HG02852 (cell line): ENCODE results near the gene INSIG1.

Source experiments
- ATAC-seq: cut with Tn5 transposase; IDR thresholded peaks from one replicate; pipeline ENCODE4 v1.9.1; 2021; ENCODE audit warnings: mild to moderate bottlenecking, moderate library complexity; ENCODE audit not compliant: unreplicated experiment

INSIG1 gene

DNA sequence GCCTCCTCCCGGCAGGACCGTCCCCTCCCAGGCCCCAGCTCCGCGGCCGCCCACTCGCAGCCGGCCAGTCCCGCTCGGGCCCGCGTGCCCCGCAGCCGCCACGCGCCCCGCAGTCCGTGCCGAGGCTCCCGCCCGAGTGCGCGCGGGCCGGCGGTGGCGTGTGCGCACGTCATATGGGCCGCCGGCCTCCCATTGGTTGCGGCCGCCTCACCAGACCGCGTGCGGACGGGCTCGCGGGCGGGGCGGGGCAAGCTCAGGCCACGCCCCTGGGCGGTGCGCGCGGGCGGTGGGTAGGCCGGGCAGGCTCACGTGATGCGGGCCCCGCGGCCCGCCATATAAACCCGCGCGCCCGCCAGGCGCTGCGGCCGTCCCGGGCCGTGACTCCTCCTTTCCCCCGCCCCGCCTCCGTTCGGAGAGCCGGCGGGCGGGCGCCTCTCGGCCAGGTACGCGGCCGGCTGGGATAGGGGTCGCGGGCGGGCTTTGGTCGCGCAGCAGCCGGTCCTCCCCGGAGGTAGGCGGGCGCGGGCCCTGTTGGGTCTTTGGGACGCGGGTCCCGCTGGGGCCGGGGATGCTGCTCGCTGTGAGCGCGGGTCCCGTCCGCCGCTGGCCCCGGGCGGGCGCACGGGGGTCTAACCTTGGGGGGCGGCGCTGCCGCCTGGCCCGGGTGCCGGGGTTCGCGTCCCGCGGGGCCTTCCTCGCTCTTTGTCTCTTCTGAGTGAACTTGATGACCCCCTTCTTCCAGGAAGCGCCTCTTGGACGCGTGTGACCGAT, at the start of gene INSIG1:
Gene INSIG1 (plus strand): TSS at position 362 of the 771 bp plus-strand sequence. CDS start 408 bp downstream, at position 770.
- peak; percentile 59 for ATAC-seq

DNA sequence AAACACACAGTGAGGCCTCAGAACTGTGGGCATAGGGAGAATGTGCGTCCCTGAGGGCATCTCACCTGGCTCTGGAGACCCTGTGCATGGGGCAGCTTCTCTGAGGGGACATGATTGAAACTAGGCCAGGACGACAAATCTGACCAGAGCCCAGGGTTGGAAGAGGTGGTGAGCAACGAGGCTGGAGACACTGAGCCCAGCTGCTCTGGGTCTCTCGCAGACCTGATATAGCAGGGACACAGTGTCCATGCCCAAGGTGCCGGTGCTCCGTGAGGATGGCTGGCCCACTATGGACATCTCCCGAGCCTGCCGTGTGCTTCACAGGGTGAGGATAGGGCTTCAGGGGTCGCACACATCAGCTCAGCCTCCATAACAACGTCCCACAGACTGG, 49.3 kb upstream of the INSIG1 start:
- ATAC-seq: no peak

DNA sequence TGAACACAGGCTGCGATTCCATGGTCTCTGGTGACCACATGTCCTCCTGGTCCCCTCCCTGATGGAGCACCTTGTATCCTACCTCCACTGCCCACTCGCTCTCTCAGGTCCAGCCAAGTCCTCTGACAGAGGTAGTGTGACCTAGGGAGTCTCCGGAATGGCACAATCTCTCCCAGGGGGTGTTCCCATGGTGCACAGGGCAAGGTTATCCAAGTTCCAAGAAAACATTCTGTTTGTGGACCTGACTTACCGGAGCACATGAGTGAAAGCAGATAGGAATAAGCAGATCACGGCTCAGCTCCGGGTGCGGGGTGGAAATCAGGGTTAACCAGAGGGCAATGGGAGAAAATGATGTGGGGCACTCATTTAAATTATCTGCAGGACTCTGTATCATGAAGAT, 45.8 kb upstream of the INSIG1 start:
- ATAC-seq: no peak

DNA sequence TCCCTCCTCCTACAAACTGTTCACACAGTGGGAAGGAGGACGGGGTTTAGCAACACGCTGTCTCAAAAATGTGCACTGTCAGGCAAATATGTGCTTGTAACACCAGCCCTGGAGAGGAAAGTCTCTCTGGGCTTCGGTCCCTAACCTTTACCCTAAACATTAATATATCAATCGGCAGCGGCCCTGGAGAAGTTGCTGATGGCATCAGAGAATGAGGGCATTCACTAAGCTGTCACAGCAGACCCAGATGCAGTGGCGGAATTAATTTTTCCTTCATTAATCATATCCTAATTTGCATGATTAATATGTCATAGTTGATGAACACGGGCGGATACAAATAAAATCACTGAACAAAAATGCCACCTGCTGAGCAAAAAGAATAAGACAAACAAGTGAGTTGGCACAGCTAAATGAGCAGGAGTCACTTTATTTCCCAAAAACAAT, 45.2 kb upstream of the INSIG1 start:
- no peak for ATAC-seq

DNA sequence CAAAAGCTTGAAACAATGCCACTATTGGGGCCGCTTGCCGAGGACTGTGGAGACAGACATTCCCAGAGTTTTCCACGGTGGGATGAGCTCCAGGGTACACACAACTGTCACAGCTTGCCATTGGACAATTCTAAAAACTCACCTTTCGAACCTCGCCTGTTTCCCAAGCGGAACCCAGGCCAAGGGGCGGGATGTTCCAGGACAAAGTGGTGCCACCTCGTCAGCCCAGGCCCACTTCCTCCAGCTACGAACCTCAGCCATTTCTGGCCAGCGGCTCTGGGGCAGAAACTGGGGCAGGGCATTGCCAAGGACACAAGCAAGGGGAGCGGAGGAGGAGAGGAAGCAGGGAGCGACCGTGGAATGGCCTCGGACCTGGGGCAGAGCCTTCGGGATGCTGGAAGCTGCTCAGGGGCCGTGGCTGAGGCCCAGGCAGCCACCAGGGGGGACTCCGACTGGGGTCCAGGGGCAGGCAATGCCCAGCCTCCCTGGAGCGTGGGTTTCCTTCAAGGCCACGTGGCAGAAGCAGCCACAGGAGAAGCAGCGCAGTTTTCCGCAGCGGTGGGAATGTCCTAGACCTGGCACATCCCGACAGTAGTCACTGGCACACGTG, 44.7 kb upstream of the INSIG1 start:
- no peak for ATAC-seq

DNA sequence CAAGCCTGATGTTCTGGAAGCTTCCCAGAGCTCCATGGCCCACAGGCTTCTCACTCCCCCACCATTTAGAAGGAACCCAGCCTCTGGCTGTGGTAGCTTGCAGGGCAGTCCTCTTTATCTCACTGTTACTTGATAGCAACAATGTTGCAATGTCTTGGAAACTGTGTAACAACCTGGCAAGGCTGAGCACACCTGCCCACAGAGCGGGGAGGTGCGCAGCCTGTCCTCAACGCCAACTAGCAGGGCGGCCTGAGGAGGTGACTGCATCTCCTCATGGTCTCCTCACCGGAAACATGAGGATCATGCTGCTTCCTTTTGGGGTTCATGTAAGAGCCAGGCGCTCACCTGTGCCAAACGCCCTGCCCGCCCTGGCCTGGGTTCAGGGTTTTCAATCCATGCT, 43.7 kb upstream of the INSIG1 start:
- no peak for ATAC-seq

DNA sequence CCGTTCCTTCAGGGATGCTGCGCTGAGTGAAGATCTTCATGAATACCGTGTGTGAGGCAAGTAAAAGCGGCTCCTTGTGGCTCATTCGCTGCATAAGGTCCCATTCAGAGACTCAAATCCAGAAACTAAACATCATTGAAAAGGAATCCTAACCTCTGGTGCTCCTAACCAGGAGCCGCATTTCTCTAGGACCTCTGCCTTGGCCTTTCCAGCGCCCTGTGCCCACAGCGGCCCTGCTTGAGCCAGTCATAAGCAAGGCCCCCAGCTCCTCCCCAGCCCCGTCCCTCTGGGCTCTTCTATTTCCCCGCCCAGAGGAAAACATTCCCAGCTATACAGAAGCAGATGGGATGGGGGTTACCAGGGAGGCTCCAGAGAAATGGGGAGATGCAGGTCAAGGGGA, 42.6 kb upstream of the INSIG1 start:
- no peak for ATAC-seq

DNA sequence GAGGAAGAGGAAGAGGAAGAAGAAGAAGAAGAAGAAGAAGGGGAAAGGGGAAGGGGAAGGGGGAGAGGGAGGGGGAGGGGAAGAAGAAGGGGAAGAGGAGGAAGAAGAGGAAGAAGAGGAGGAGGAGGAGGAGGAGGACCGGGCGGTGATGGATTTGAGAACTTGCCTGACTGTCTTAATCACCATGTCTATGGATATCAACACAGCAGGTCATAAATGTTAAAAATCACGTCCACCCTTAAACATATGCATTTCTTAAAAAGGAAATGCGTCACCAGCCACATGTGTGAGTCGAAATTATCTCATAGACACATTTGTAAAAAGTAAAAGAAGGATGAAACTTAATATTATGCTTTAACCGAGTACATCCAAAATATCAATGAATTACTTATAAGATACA, 42.1 kb upstream of the INSIG1 start:
- ATAC-seq: no peak

DNA sequence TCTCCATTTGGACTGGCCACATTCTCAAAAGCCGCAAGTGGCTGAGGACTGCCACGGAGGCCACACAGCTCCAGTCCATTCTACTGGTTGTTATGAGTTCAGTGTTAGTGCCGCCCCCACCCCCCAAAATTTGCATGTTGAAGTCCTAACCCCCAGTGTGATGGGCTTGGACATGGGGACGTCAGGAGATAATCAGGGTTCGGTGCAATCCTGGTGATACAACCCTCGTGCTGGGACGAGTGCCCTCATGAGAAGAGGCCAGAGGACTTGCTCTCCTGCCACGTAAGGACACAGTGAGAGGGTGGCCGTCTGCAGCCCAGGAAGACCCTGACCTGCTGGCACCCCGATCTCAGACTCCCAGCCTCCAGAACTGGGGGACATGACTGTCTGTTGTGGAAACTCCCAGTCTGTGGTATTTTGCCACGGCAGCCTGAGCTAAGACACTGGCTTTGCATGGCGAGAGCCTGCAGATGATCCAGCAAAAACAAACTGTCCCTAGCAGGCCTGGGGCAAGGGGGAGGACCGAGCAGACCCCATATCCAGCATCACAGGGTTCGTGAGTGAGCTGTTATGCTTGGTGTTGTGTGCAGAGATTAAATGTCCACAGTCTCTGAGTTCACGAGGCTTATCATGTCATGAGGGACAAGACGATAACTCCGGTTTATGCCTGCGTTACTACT, 41.5 kb upstream of the INSIG1 start:
- no peak for ATAC-seq

DNA sequence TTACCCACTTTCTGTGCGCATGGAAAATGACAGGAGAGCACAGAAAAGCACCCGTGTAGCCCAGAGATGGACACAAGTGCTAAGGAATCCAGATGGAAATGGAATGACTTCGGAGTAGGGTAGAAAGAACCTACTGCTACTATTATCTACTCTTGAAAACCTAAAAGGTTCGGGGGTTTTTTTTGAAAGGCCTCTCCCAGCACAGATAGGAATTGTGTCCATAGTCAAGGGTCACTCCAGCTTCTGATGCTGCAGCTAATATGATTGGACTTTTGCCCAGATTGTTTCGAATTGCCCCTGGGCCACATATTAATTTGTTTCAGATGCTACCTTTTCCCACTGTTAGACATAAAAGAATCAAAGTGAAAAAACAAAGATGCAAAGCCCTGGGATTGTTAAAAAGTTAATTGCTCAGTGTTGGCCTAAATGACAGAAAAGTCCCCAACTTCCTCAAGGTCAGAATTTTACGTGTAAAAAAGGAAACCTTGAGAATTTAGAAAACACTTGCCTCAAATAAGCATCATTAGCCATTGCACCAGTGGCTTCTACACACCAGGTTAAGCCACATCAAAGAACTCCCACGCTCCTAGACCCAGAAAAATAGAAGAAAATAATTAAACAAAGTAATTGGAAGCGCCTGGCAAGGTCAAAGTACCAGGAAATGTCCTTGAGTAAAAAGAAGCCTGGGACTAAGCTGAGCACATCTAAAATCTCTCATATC, 40.8 kb upstream of the INSIG1 start:
- ATAC-seq: no peak

DNA sequence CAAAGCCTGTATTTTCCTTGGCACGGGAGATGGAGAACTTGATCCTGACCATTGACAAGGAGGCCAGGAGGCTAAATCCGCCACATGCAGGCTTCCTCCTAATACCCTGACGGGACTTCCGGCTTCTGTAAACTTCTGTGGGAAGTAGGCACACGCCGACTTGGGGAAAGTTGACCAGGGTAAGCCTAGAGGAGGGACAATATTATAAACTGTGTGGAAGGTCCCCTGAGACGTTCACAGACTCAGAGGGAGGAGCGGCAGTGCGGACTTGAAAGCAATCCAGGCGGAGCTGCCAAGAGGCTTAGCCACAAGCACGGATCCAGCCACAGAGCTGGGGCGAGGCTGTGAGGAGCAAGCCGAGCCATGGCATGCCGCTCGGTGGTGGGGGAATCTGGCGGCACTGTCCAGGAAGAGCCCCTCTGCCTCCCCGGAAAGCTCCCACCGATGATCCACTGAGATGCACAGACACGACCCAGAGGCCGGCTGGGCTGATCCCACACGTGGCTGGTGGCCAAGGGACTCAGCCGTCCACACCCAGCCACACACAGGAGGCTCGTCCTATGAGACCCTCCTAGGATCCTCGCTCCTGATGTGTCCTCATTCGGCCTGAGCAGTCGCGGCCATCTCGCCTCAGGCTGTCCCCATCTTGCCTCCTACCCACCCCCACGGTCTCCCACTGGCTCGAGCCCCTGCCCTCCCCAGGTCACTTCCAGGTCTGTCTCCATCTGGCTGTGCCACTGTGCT, 40.0 kb upstream of the INSIG1 start:
- no peak for ATAC-seq

DNA sequence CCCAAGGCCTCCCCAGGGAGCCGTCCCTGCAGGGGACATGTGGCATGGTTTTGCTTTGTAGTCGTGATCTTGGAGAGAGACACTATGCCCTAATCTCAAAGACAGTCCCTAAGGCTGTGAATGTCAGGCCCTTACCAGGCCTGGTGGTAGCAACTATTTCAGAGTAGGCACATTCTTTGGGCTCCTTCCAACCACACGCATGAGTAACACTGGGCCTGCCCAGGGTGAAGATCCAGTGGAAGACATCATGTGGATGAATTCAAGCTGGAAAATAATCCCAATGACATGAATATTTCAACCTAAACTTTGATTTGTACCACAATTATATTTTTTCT, 39.5 kb upstream of the INSIG1 start:
- no peak for ATAC-seq

DNA sequence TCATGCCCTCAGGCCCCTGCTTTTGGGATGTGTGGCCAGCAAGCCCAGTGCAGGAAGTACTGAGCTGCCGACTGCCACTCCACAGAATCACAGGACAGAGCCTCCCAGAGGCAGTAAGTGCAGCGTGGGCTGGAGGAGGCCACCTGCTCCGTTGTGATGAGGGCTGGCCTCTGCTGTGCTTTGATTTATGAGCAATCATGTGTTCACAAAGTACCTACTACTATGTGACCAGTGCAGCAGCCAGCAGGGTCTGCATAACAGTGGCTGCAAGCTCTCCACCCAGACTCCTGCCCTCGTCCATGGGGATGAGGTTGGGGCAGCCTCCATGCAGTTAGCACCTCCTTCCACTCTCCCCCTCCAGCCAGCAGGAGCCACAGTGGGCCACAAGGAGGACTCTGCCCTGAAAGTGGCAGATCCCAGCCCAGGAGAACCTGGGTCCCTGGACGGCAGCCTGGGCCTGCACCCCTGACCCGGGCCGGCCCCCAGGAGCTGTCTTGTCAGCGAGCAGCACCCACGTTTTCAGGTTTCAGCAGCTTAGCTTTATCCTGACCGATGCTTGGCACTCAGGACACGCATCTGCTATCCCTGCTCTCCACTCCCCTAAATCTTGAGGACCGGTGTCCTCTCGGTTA, 37.7 kb upstream of the INSIG1 start:
- no peak for ATAC-seq

DNA sequence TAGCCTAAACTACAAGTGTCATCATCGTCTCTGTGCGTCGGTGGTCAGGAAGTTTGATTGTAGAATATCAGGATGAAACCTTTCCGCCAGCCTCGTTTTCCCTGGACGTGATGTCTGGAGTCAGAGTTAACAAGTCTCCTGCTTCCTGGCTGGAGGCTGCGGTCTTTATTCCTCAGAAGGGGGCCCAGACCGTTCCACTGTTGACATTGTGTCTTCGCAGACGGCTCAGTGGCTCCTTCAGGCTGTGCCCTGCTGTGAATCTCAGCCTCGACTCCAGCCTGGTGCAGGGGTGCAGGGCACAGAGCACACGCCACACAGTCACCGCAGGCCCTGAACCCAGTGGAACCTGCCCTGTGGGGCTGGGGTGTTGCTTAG, 37.2 kb upstream of the INSIG1 start:
- no peak for ATAC-seq

DNA sequence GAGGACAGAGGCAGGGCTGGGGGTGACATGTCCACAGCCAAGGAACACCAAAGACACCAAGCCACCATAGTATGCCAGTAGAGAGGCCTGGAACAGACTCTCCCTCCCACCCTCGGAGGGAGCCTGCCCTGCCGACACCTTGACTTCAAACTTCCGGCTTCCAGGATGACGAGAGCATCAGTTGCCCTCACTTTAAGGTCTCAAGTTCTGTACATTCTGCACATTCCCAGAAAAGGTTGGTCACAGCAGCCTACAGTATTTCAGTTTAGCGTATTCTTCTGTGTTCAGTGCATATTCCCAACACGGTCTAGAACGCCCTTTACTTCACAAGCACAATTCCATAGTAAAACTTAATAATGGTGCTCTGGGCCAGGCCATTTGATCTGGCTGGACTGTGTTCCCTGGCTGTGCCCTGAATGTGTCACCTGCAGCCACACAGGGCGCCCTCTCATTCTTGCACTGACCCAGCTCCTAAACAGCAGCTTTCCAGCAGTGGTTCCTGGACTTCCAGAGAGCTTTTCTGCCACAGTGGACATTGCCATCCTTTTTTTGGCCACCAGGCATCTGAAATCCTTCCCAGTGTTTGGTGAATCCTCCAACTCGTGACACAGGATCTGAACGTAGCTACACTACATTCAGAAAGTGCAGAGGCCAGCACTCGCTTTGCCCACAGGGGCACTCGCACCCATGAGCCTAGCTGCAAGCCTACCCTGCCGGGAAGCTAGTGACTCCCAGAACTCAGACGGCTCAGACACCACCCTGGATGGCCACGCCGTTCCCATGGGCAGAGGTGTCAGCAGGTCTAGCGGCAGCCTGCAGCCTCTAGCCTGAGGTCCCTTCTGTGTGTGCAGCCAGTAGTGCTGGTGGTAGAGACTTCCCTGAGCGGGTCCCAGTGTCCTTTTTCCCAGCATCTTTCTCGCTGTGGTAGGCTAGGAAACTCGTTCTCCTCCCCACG, 36.4 kb upstream of the INSIG1 start:
- no peak for ATAC-seq

DNA sequence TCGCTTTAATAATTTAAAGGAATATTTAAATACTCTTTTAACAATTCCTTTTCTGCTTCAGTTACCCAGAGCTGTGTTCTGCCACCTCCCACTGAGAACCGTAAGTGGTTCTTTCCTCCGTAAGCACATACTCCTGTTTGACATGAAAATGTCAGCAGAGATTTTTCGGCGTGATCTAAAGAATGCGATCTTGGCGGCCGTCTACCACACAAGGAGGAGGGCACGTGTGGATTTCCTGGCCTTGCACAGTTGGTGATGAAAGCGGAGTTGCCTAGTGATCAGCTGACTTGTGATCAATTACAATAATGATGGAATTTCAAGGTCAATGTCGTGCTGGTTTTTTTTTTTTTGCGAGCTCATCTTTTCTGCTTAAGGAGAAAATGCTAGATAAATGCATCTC, 35.6 kb upstream of the INSIG1 start:
- ATAC-seq: no peak

DNA sequence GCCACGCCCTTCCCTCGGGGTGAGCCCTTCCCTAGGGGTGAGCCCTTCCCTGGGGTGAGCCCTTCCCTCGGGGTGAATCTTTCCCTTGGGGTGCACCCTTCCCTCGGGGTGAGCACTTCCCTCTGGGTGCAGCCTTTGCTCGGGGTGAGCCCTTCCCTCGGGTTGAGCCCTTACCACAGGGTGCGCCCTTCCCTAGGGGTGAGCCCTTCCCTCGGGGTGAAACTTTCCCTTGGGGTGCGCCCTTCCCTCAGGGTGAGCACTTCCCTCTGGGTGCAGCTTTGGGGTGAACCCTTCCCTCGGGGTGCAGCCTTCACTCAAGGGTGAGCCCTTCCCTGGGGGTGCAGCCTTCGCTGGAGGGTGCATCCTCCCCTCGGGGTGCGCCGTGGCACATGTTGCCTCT, 34.6 kb upstream of the INSIG1 start:
- ATAC-seq: no peak

DNA sequence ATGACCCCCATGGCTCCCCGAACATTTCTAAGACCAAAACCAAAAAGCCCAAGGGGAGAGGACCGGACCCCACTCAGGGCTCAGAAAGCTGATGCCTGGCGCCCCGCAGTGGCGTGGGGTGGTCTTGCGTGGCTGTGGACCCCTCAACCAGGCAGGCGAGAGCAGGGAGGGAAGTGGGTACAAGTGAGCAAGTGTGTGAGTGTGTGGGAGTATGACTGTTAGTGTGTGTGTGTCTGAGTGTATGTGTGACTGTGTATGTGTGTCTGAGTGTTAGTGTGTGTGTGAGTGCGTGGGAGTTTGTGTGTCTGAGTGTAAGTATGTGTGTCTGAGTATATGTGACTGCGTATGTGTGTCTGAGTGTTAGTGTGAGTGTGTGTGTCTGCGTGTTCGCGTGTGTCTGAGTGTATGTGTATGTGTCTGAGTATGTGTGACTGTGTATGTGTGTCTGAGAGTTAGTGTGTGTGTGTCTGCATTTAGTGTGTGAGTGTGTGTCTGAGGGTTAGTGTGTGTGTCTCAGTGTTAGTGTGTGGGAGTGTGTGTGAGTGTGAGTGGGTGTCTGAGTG, 34.0 kb upstream of the INSIG1 start:
- no peak for ATAC-seq

DNA sequence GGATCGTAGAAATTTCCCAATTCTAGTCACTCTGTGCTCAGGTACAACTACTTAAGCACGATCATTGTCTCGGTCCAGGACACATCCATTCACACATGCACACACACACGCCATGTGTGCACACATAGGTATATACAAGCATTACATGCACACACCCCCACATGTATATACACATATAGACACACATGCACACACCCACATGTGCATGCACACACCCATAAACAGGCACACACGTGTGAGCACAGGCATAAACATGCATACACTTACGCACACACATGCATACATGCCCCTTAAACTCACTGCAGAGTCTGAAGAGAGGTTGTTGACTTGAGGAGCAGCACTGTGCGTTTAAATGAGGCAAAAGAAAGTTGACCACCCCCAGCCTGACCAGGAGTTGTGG, 32.5 kb upstream of the INSIG1 start:
- ATAC-seq: no peak
